Endothelial cell of umbilical vein (primary cell): ENCODE data around the gene SLC25A1. TPM values are rescaled to one million over a fixed set of nuclear protein-coding genes. Genes with fewer than 3 reads are reported as not detected.
"Not testable (repeated sequence)": the region's sequence is repeated elsewhere in the genome, so short reads cannot be mapped to it uniquely, and the experiment has no call there.

Source experiments
- BruUV-seq: library from RNA; stranded (reverse); fragments of 400-500 nt; replicated peaks from 2 replicates; lab custom pipeline; 2021; lab: Mats Ljungman, UMichigan
- CTCF ChIA-PET: fragments of 300-600, 350-600 bp; sonication (Branson Sonifier 250); formaldehyde crosslinking; loops from one replicate; lab custom pipeline; 2021; ENCODE audit warnings: antibody characterized with exemption, inconsistent platforms; lab: Charles Lee
- POLR2A ChIA-PET: fragments of 300-600, 350-600 bp; sonication (Branson Sonifier 250); formaldehyde crosslinking; loops from one replicate; lab custom pipeline; 2021; ENCODE audit warnings: antibody characterized with exemption, inconsistent platforms; lab: Charles Lee
- DNase-seq: peaks from one replicate; pipeline ENCODE4 v3.0.0-alpha.2; 2011; ENCODE audit warnings: low read depth, low spot score
- FAIRE-seq: peaks from 2 replicates; lab custom pipeline; 2011; peaks lifted over from hg19 to GRCh38; lab: Jason Lieb, UNC
- H2AFZ ChIP-seq: 2 replicates; pipeline ENCODE4 v1.6.0; 2012; ENCODE audit warnings: low read depth, low read length, control low read depth, inconsistent platforms
- H3K27ac ChIP-seq: 2 replicates; pipeline ENCODE4 v1.5.1; 2011; ENCODE audit warnings: low read depth, mild to moderate bottlenecking, control low read depth, low read length, moderate library complexity; ENCODE audit not compliant: insufficient read depth
- H3K27me3 ChIP-seq, 2 experiments: 2 replicates each; pipeline versions ENCODE4 v1.6.0 to v1.6.1; 2011; ENCODE audit warnings: low read length in 2 of 2, mixed read lengths in 1 of 2; ENCODE audit not compliant: control insufficient read depth in 2 of 2, insufficient read depth in 2 of 2
- H3K36me3 ChIP-seq, 2 experiments: 2 replicates in 1 of 2; 3 replicates in 1 of 2; pipeline ENCODE4 v1.5.1; 2011; ENCODE audit warnings: low read length in 2 of 2, mild to moderate bottlenecking in 1 of 2, moderate library complexity in 1 of 2; ENCODE audit not compliant: control insufficient read depth in 2 of 2, insufficient read depth in 2 of 2; ENCODE audit errors: extremely low read depth in 1 of 2
- H3K4me1 ChIP-seq: 3 replicates; pipeline ENCODE4 v1.5.1; 2011; ENCODE audit warnings: mild to moderate bottlenecking, low read length; ENCODE audit not compliant: control insufficient read depth, insufficient read depth; ENCODE audit errors: extremely low read depth
- H3K4me2 ChIP-seq: 2 replicates; pipeline ENCODE4 v1.6.1; 2011; ENCODE audit warnings: low read length, control low read depth, mixed read lengths; ENCODE audit not compliant: insufficient read depth
- H3K4me3 ChIP-seq, 3 experiments: fragments of 200-600 bp in 1 of 3; sonication (generic), shearing (Covaris generic) in 1 of 3; replicated peaks in 1 of 3; 2 replicates each; pipeline ENCODE4 v1.5.1; 2011 to 2016; ENCODE audit warnings: control low read depth in 3 of 3, low read length in 3 of 3, mild to moderate bottlenecking in 2 of 3, inconsistent platforms in 1 of 3, low read depth in 1 of 3, moderate library complexity in 1 of 3; ENCODE audit not compliant: insufficient read depth in 1 of 3
- H3K79me2 ChIP-seq: 2 replicates; pipeline ENCODE4 v1.6.0; 2012; ENCODE audit warnings: low read length, inconsistent platforms; ENCODE audit not compliant: control insufficient read depth, insufficient read depth
- H3K9ac ChIP-seq: replicated peaks from 2 replicates; pipeline ENCODE3; 2011; ENCODE audit warnings: low read length, control low read depth; ENCODE audit not compliant: insufficient read depth; ENCODE audit errors: extremely low read depth
- H3K9me1 ChIP-seq: replicated peaks from 3 replicates; pipeline ENCODE4 v1.6.0; 2011; ENCODE audit warnings: mild to moderate bottlenecking, low read length; ENCODE audit not compliant: control insufficient read depth, insufficient read depth; ENCODE audit errors: extremely low read depth
- H3K9me3 ChIP-seq: replicated peaks from 2 replicates; pipeline ENCODE4 v1.5.1; 2012; ENCODE audit warnings: low read length, inconsistent platforms; ENCODE audit not compliant: control insufficient read depth, insufficient read depth
- H4K20me1 ChIP-seq: replicated peaks from 2 replicates; pipeline ENCODE3; 2011; ENCODE audit warnings: mild to moderate bottlenecking, low read length; ENCODE audit not compliant: control insufficient read depth, insufficient read depth; ENCODE audit errors: extremely low read depth
- CTCF ChIP-seq, 2 donors: IDR thresholded peaks; 1 replicate in 1 of 2; 2 replicates in 1 of 2; pipeline ENCODE4 v1.5.1; 2011; ENCODE audit warnings: low read length in 2 of 2, mild to moderate bottlenecking in 2 of 2, moderate library complexity in 2 of 2, control low read depth in 1 of 2, inconsistent platforms in 1 of 2, low read depth in 1 of 2; ENCODE audit not compliant: insufficient read depth in 1 of 2; ENCODE audit errors: extremely low read depth in 1 of 2
- EZH2 ChIP-seq: IDR thresholded peaks from 2 replicates; pipeline ENCODE4 v1.6.1; 2012; ENCODE audit warnings: borderline replicate concordance, low read depth, mild to moderate bottlenecking, moderate library complexity, low read length, inconsistent platforms; ENCODE audit not compliant: severe bottlenecking
- FOS ChIP-seq: IDR thresholded peaks from 2 replicates; pipeline ENCODE4 v1.6.1; 2011; ENCODE audit warnings: mild to moderate bottlenecking, low read length, moderate library complexity, borderline replicate concordance; ENCODE audit not compliant: insufficient read depth
- GATA2 ChIP-seq: IDR thresholded peaks from 2 replicates; pipeline ENCODE4 v1.7.0; 2011; ENCODE audit warnings: low read depth, mild to moderate bottlenecking, moderate library complexity, mixed read lengths, low read length; ENCODE audit not compliant: insufficient read length, insufficient read depth
- JUN ChIP-seq: IDR thresholded peaks from 2 replicates; pipeline ENCODE4 v1.6.1; 2011; ENCODE audit warnings: borderline replicate concordance, low read depth; ENCODE audit not compliant: insufficient read length, insufficient read depth
- MAX ChIP-seq: IDR thresholded peaks from 2 replicates; pipeline ENCODE4 v1.6.1; 2011; ENCODE audit not compliant: insufficient read depth, insufficient read length
- MYC ChIP-seq: IDR thresholded peaks from one replicate; pipeline ENCODE4 v1.6.1; 2011; ENCODE audit warnings: mild to moderate bottlenecking, low read depth, low read length
- POLR2A ChIP-seq: IDR thresholded peaks from 2 replicates; pipeline ENCODE4 v1.6.1; 2012; ENCODE audit warnings: low read depth, mild to moderate bottlenecking, control low read depth, low read length
- POLR2AphosphoS5 ChIP-seq: IDR thresholded peaks from 2 replicates; pipeline ENCODE4 v1.6.1; 2012; ENCODE audit warnings: low read depth, mild to moderate bottlenecking, control low read depth, low read length, moderate library complexity; ENCODE audit not compliant: insufficient read depth
- dilution Hi-C: fragments of 300-500 bp; cut with MboI; formaldehyde crosslinking; loops from one replicate; pipeline ENCODE4 v1.15.0; 2019; ENCODE audit warnings: low sequenced_read_pairs; ENCODE audit not compliant: extremely low pct_ligation_motif_present
- intact Hi-C: fragments of 100-400 bp; cut with micrococcal nuclease; formaldehyde crosslinking; loops from one replicate; pipeline ENCODE4 v1.10.0; 2022
- polyA plus RNA-seq, 4 experiments: library from polyadenylated mRNA; depleted of rRNA in 3 of 4; stranded (reverse) in 3 of 4; unstranded in 1 of 4; fragments of >200 nt; gene quantifications; 2 replicates each; pipeline versions ENCODE4 v1.2.1 to v1.2.3, GENCODE V29; 2011 to 2012; ENCODE audit warnings: missing spikeins in 1 of 4
- total RNA-seq: library from RNA; stranded (reverse); gene quantifications from 2 replicates; pipeline ENCODE4 v1.2.3, GENCODE V29; 2021

SLC25A1 gene
- total and polyA plus RNA-seq, 2 donors (not counting 3 experiments of a cell fraction or from before 2014, with no cell fraction given): 80.0 to 94.5 TPM

GRCh38 chr22:19156109-19156508, 22.4 kb downstream of the SLC25A1 start:
- POLR2A ChIA-PET: not testable (repeated sequence)
- CTCF ChIA-PET: interaction anchor here (1.2 kb wide), 1 partner anchor 12 kb away, joined by 5 read pairs; the partner anchor contains the start of gene ESS2

GRCh38 chr22:19152942-19153883, 25.3 kb downstream of the SLC25A1 start:
- Histone ChIP-seq H3K36me3 (no peaks in the 10 kb centered on the region), H3K9me3 (no peaks in the 10 kb centered on the region), H4K20me1 (no peaks in the 10 kb centered on the region), H3K79me2 (no peaks in the 10 kb centered on the region), H3K27me3 (peaks cover 34 to 38% of the 10 kb centered on the region in 2 experiments), H3K9me1 (no peaks in the 10 kb centered on the region), H3K27ac (no peak overlapping the region), H3K4me2 (no peak overlapping the region), H3K4me3 (no peak overlapping the region), H3K9ac (no peak overlapping the region), H3K4me1 (no peaks in the 10 kb centered on the region), H2AFZ (no peak overlapping the region)
- TF ChIP-seq MAX: no peak
- TF ChIP-seq FOS: no peak
- TF ChIP-seq POLR2A: no peak
- no peak for TF ChIP-seq MYC
- no peak for TF ChIP-seq EZH2
- TF ChIP-seq JUN: no peak
- no peak for TF ChIP-seq POLR2AphosphoS5
- no peak for TF ChIP-seq CTCF (IDR thresholded peaks at IDR 0.05; ENCODE audit: extremely low read depth in 1 of 2, insufficient read depth in 1 of 2, low read depth in 1 of 2, low read length in 2 of 2)
- no peak for TF ChIP-seq GATA2
- ChIA-PET CTCF (interaction anchor here (1.6 kb wide), 1 partner anchor 9 kb away, joined by 7 read pairs; the partner anchor contains the start of gene ESS2), POLR2A (interaction anchor here (1.6 kb wide), 1 partner anchor 9 kb away, joined by 3 read pairs; the partner anchor contains the start of gene ESS2)
- dilution Hi-C loops (no loop called here), intact Hi-C loops (no loop called here)
- FAIRE-seq (no peak), DNase-seq (no peak)
- no TSS peak for BruUV-seq

More at GRCh38 chr22:19156109-19156508, 22.4 kb downstream of the SLC25A1 start:
- H3K36me3 ChIP-seq, dilution Hi-C loops, H4K20me1 ChIP-seq, H3K9me3 ChIP-seq, H3K4me3 ChIP-seq, H3K79me2 ChIP-seq, H3K4me1 ChIP-seq, DNase-seq, H3K4me2 ChIP-seq, H2AFZ ChIP-seq, intact Hi-C loops, FAIRE-seq, H3K27ac ChIP-seq, BruUV-seq, H3K9me1 ChIP-seq, H3K9ac ChIP-seq: not testable (repeated sequence)
- peaks cover 11 to 17% of the 10 kb centered on the region in 2 experiments for H3K27me3 ChIP-seq
